Ovary (tissue), 3 donors: ENCODE results near the gene PSMC3IP.

ENCODE experiments used
- CTCF ChIP-seq, 3 donors: fragments of 450-650 bp in 2 of 3; fragments of 200-600 bp in 1 of 3; IDR thresholded peaks; one replicate each; pipeline versions ENCODE4 v1.5.1 to v1.8.0; 2016 to 2022; ENCODE audit warnings: antibody characterized with exemption in 3 of 3, mild to moderate bottlenecking in 1 of 3
- EP300 ChIP-seq: sonication (generic); formaldehyde crosslinking; IDR thresholded peaks from one replicate; pipeline ENCODE4 v1.6.1; 2017; ENCODE audit warnings: antibody characterized with exemption
- POLR2A ChIP-seq: fragments of 450-650 bp; IDR thresholded peaks from one replicate; pipeline ENCODE4 v1.6.1; 2017; ENCODE audit warnings: antibody characterized with exemption, mild to moderate bottlenecking, moderate library complexity
- donor health status: DM: no; HTN: no; CAD: no.

- TF ChIP-seq CTCF (IDR thresholded peaks at IDR 0.05) (no peak), POLR2A (no peak), EP300 (no peak)
These were observed 22.4 kb downstream of the PSMC3IP start for GRCh38 chr17:42555122-42555622.
